Stomach (tissue), 4 donors: ENCODE measurements around the gene LSM3.

ENCODE experiments used
- CTCF ChIP-seq, 7 experiments: fragments of 450-650 bp in 4 of 7; fragments of 200-600 bp in 3 of 7; sonication (generic) in 3 of 7; IDR thresholded peaks; one replicate each; pipeline ENCODE4 v1.5.1; 2016 to 2019; ENCODE audit warnings: antibody characterized with exemption in 7 of 7, control low read depth in 2 of 7, mild to moderate bottlenecking in 1 of 7
- EP300 ChIP-seq: sonication (generic); formaldehyde crosslinking; IDR thresholded peaks from one replicate; pipeline ENCODE4 v1.6.1; 2017; ENCODE audit warnings: antibody characterized with exemption
- POLR2A ChIP-seq, 4 donors: fragments of 450-650 bp; IDR thresholded peaks; one replicate each; pipeline ENCODE4 v1.6.1; 2016; ENCODE audit warnings: antibody characterized with exemption in 4 of 4, control low read depth in 2 of 4, mild to moderate bottlenecking in 1 of 4, moderate library complexity in 1 of 4

- no peak for TF ChIP-seq CTCF (IDR thresholded peaks at IDR 0.05)
- TF ChIP-seq POLR2A (IDR thresholded peaks at IDR 0.05), result no peak
- TF ChIP-seq EP300, result no peak
Observed at GRCh38 chr3:14174483-14174882, 4.1 kb upstream of the LSM3 start.
